NCI-H146 treated with DMSO at 0.1 percent for 48 hours (cell line): ENCODE data around the gene MPLKIP.
A peak's percentile ranks its signal among the peaks of the same experiment; 100 is the strongest.
"Not testable (repeated sequence)": the region's sequence is repeated elsewhere in the genome, so short reads cannot be mapped to it uniquely, and the experiment has no call there.

Experiments used
- DNase-seq: peaks from one replicate; lab custom pipeline; 2025; ENCODE audit not compliant: unreplicated experiment; lab: John Stamatoyannopoulos, UW

MPLKIP gene

GRCh38 chr7:40134428-40135316 lies at the start of gene MPLKIP, which contains the start of gene SUGCT:
Gene MPLKIP, minus strand, starts transcription at chr7:40134622. Its CDS starts 55 bp downstream, at chr7:40134567.
Gene SUGCT, plus strand, starts transcription at chr7:40135005.
- peak; percentile 76 for DNase-seq

- DNase-seq: no peak
Measured at GRCh38 chr7:40182452-40182851, 48.0 kb upstream of the MPLKIP start.

DNA sequence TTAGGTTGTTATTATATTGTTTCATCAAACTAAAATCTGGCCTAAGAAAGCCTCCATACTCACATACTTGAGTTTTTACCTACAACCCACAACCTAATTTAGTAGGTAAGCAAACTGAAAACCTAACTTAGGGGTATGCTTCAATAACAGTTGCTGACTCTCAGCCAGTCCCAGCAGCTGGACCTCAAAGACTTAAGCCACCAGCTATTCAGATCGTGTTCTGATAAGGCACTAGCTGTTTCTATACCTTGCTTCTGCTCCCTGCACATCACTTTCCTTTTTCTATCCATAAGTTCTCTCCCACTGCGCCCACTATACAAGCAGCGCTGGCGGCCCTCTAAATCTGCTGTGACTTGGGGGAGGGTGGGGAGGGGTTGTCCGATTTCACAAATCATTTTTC lies 42.6 kb upstream of the MPLKIP start:
- no peak for DNase-seq

DNA sequence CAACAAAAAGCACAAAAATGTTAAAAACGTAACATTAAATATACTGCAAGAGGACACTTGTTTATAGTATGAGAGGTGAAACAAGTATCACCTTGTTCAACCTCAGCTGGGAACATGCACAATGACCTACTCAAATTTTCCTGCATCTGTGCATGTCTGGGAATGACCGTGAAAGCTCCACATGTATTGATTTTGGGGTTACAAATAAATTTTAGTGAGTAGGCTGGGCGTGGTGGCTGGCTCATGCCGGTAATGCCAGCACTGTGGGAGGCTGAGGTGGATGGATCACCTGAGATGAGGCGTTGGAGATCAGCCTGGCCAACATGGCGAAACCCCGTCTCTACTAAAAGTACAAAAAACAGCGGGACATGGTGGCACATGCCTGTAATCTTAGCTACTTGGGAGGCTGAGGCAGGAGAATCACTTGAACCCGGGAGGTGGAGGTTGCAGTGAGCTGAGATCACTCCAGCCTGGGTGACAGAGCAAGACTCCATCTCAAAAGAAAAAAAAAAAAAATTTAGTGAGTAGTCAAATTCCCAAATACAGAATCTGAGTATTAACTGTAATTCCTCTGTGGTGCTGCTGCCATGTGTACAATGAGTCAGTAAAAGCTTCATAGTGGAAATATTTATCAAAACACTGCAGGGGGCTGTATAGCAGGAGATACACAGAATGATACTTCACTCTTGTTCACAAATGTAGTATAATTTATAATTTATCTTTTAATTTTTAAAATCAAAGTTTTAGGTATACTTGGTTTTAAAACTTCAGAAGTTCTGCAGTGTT lies 41.5 kb upstream of the MPLKIP start:
- DNase-seq: no peak

- DNase-seq: not testable (repeated sequence)
Measured at GRCh38 chr7:40175256-40175655, 40.8 kb upstream of the MPLKIP start.

GRCh38 chr7:40173121-40173520 lies 38.7 kb upstream of the MPLKIP start:
- not testable (repeated sequence) for DNase-seq

- not testable (repeated sequence) for DNase-seq
Measured at GRCh38 chr7:40168266-40168665, 33.8 kb upstream of the MPLKIP start.

DNA sequence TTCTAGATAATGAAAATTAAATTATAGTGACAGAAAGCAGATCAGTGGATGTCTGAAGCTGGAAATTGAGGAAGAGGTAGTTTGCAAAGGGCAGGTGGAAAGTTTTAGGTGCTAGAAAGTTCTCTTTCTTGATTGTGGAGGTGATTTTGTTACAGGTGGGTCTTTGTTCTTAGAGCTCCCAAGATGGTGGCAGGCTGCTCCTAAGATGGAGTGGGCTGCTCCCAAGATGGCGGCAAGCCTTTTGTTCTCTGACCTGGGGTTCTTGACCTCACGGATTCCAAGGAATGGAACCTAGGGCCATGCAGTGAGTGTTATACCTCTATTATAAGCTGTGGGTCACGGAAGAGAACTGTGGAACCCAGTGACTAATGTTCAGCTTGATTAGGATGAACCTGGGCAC lies 32.9 kb upstream of the MPLKIP start:
- no peak for DNase-seq

DNA sequence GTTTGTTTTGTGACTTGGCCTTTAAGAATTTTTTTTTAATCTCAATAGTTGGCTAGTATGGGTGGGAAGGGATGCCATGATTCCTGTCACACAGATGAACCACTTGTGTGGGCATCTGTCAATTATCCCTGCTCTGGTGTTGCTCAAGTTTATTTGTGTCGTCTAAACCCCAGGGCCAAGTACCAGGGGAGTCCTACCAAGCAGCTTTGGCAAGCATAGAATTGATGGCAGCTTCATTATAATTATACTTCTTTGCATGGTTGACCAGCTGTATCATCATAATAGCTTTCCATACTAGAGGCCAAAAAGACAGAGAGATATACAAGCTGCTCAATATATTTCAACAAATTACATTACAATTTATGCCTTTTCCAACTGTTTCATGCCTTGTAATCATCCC lies 30.8 kb upstream of the MPLKIP start:
- DNase-seq: no peak

GRCh38 chr7:40162516-40162915 lies 28.1 kb upstream of the MPLKIP start:
- no peak for DNase-seq

DNA sequence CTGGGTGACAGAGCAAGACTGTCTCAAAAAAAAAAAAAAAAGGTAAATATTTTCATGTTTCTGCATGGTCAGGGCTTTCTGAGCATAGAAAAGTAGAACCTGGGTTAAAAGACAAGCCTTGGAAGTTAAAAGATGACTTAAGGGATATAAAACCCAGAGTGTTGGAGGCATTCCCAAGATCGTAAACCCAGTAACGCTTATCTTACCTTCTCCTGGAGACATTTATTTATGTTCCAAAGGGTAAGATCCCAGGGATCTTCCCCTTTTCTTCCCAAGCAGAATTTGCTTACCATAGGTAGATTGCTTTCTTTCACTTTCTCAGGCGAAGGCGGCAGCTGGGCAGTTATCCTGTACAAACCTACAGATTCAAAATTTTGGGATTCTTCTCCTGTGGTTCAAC lies 22.6 kb upstream of the MPLKIP start:
- no peak for DNase-seq

- no peak for DNase-seq
Measured at GRCh38 chr7:40151504-40151903, 17.1 kb upstream of the MPLKIP start.

DNA sequence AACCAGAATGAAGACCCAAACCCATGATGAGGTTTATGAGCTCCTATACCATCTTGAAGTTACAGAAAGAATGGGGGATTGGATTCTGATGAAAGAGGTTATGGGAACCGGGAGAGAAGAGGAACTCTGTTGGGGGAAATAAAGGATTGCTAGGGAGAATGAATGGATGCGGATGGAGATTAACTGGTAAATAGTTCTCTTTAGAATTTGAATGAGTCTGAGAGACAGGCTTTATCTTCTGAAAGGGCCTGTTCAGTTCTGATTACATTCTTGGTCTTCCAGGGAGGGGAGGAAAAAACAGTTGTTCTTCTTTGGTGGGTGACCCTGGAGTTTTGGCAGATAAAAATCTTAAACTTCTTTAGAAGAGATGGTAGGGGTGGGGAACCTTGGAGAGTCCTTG lies 14.2 kb upstream of the MPLKIP start:
- no peak for DNase-seq

DNA sequence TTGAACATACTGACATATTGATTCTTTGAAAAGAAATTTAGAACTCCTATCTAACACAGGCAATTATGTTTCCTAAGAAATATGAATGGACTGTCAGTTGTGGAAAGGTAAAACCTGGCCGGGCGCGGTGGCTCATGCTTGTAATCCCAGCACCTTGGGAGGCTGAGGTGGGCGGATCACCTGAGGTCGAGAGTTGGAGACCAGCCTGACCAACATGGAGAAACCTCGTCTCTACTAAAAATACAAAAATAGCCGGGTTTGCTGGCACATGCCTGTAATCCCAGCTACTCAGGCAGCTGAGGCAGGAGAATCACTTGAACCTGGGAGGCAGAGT lies 13.8 kb upstream of the MPLKIP start:
- DNase-seq: not testable (repeated sequence)

- DNase-seq: no peak
Measured at GRCh38 chr7:40147371-40148246, 13.2 kb upstream of the MPLKIP start.

- not testable (repeated sequence) for DNase-seq
Measured at GRCh38 chr7:40145596-40146130, 11.2 kb upstream of the MPLKIP start.

DNA sequence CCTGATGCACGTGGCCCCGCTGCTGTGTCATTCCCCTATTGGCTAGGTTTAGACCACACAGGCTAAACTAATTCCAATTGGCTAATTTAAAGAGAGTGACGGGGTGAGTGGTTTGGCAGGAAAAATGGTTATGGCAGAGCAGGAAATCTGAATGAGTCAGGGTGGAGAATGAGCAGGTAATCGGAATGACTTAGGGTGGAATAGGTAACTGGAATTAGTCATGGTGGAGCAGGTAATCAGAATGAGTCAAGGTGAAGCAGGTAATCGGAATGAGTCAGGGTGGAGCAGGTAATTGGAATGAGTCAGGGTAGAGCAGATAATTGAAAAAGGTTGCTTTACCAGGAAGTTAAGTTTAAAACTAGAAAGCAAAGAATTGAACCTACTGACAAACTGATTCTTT lies 7.5 kb upstream of the MPLKIP start:
- not testable (repeated sequence) for DNase-seq

DNA sequence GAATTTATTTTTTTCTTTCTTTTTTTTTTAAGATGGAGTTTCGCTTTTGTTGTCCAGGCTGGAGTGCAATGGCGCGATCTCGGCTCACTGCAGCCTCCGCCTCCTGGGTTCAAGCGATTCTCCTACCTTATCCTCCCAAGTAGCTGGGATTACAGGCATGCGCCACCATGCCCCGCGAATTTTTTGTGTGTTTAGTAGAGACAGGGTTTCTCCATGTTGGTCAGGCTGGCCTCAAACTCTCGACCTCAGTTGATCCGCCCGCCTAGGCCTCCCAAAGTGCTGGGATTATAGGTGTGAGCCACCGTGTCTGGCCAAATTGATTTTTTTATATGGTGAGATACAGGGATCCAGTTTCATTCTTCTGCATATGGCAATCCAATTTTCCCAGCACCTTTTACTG lies 5.5 kb upstream of the MPLKIP start:
- not testable (repeated sequence) for DNase-seq

DNA sequence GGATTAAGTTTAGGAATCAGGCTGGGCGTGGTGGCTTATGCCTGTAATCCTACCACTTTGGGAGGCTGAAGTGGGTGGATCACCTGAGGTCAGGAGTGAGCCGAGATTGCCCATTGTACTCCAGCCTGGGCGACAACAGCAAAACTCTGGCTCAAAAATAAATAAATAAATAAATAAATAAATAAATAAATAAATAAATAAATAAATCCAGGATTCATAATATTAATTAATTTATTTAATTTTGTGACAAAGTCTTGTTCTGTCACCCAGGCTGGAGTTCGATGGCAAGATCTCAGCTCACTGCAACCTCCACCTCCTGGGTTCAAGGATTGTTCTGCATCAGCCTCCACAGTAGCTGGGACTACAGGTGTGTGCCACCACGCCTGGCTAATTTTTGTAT lies 4.6 kb upstream of the MPLKIP start:
- no peak for DNase-seq

- no peak for DNase-seq
Measured at GRCh38 chr7:40137563-40137962, 3.1 kb upstream of the MPLKIP start.

DNA sequence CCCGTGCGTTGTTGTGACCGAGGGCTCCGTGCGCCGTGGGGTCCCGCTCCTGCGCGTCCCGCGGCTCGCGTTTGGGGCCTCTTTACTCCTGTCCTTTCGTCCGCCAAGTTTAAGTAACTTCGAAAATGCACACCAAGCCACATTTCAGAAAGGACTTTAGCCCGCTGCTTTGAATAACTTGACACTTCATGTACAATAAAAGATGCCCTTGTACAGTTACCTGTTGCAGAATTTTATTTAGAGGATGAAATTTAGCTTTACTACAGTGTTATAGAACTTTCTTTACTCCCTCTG lies 842 bp upstream of the MPLKIP start:
- no peak for DNase-seq
